AG08396 (cell line): ENCODE data around the gene RXRA.

Experiments used
- DNase-seq: peaks from one replicate; pipeline ENCODE4 v3.0.0; 2012; ENCODE audit warnings: low spot score, mixed read lengths

The RXRA gene

GRCh38 chr9:134325813-134326723 lies at the start of gene RXRA:
Gene RXRA, plus strand, starts transcription at chr9:134326455. Its CDS starts 177 bp downstream, at chr9:134326632.
- DNase-seq: peak; percentile 97

GRCh38 chr9:134278286-134278685 lies 48.0 kb upstream of the RXRA start:
- DNase-seq: no peak

GRCh38 chr9:134278974-134279640 lies 47.1 kb upstream of the RXRA start:
- no peak for DNase-seq

GRCh38 chr9:134282138-134282650 lies 44.1 kb upstream of the RXRA start:
- no peak for DNase-seq

- peak; percentile 75 for DNase-seq
Observed at GRCh38 chr9:134283111-134283515, 43.1 kb upstream of the RXRA start.

- no peak for DNase-seq
Observed at GRCh38 chr9:134283692-134284265, 42.5 kb upstream of the RXRA start.

GRCh38 chr9:134284273-134284672 lies 42.0 kb upstream of the RXRA start:
- no peak for DNase-seq

DNA sequence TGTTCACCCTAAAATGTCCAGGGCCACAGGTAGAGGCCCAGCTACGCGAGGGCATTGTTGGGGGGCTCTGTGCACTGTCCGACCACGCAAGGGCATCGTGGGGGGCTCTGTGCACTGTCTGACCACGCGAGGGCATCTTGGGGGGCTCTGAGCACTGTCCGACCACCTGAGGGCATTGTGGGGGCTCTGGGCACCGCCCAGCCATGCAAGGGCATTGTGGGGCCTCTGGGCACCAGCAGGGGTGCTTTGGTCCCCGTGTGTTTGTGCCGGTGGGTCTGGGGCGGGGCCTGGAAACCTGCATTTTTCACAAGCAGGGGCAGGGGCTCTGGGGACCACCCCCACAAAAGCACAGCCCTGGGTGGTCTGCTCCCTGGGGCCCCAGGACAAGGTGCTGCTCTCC lies 41.5 kb upstream of the RXRA start:
- no peak for DNase-seq

GRCh38 chr9:134285215-134285845 lies 40.9 kb upstream of the RXRA start:
- DNase-seq: no peak

DNA sequence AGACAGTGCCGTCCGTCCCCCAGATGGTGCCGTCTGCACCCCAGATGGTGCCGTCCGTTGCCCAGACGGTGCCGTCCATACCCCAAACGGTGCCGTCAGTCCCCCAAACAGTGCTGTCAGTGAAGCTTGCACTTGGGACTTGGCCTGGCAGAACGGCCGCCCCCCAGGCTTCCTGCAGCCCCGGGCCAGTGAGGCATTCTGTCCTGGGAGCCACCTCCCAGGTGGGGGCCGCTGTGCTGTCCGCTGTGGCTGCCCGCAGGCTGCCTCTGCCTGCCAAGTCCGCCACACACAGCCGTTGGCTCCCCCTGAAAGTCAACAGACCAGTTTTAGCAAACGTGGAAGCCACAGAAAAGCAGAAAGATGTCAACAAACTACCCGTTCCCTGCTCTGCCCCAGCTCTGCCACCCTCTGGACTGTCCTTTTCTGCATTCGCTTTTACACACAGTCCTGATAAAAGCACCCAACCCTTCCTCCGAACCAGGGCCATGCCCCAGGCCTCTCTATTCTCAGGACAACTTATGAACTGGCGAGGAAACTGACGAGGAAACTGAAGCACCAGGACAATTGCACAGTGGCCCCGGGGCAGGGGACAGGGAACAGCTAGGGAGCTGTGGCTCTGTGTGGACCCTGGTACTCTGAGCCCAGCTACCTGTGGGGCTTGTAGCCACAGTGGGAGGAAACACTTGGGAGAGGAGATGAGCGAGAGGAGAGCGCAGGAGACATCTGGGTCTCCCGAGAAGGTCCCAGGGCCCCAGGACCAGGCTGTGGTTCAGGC lies 39.6 kb upstream of the RXRA start:
- no peak for DNase-seq

DNA sequence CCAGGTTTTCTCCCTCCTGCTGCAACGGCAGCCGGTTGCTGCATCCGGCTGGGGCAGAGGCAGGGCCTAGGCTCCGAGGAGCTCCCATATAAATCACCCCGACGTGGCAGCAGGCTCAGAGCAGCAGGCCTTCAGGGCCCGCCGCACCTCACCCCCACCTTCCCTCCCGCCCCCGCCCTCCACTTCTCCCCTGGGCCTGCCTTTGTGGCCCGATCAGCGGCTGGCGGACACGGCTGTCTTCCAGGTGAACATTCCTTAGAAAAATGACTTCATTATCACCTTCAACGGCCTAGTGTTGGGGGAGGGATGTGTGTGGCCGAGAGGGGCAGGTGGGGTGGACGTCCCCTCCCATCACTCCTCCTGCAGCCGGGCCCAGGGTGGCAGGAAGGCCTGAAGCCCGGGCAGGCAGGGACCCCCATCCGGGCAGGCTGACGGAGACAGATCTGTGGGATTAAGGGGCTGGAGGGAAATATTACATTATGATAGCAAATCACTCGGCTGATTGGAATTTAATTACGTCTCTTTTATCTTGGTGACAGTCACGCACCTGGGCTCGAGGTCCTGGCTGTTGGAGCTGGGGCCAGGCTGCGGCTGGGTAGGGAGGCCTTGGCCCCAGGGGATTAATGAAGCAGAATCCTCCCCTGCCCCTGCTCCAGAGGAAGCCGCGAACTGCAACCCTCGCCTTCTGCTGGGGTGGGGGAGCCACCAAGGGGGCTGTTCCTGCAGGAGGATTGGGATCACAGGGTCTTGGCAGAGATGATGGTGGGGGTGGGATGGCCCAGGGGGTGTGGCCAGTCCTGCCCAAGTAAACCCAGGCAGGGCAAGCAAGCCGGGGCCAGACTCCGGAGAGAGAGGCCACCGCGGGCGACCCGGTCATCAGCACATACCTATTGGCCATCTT lies 38.4 kb upstream of the RXRA start:
- no peak for DNase-seq

DNA sequence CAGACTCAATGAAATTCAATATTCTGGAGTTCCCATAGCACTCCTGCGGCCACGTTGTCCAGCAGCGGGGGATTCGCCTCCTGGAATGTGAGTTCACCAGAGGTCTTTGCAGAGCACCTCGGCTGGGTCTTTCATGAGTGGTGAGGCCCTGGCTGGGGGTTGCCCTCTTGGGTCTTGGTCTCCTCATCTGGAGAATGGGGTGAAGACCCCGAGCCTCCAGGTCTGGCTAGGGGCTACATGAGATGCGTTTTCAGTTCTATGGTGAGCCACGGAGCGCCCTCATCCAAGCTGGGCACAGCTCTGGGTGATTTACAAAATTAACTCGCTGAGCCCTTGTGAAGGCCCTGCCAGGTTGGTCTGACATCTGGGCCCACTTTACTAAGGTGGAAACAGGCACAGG lies 37.5 kb upstream of the RXRA start:
- DNase-seq: no peak

- no peak for DNase-seq
Observed at GRCh38 chr9:134289241-134289875, 36.9 kb upstream of the RXRA start.

DNA sequence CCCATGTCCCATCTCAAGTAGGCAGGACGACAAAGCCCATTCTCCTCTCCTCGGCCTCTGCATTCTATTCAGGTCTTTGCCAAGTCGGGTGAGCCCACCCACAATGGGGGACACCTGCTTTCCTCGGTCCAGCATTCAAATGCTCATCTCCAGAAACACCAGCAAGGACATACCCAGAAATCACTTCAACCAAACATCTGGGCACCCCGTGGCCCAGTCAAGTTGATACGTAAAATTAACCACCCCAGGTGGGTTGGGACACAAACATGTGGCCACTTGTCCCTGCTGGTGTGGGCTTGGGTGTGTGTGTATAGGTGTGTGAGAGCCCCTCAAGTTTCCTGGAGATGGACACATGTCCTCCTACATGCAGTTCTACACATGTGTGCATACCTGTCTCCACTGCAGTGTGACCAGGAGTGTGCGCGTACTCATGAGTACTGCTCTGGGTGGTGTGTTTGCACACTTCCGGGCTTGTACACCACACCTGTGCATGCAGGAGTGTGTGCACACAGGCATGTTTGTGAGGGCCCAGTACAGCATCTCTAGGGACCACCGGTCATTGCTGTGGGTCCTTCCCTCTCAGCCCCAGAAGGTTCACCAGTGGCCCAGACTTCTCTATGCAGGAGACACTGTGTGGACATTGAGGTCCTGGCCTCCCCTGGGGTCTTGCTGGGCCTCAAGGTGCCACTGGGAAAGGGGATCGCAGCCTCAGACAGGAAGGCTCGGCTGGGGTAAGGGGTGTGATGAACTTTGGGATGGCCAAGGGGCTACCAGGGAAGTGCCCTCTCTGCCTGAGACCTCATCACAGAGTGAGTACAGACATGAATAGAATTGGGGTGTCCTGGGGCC lies 35.4 kb upstream of the RXRA start:
- DNase-seq: no peak

GRCh38 chr9:134291452-134291881 lies 34.8 kb upstream of the RXRA start:
- DNase-seq: no peak

DNA sequence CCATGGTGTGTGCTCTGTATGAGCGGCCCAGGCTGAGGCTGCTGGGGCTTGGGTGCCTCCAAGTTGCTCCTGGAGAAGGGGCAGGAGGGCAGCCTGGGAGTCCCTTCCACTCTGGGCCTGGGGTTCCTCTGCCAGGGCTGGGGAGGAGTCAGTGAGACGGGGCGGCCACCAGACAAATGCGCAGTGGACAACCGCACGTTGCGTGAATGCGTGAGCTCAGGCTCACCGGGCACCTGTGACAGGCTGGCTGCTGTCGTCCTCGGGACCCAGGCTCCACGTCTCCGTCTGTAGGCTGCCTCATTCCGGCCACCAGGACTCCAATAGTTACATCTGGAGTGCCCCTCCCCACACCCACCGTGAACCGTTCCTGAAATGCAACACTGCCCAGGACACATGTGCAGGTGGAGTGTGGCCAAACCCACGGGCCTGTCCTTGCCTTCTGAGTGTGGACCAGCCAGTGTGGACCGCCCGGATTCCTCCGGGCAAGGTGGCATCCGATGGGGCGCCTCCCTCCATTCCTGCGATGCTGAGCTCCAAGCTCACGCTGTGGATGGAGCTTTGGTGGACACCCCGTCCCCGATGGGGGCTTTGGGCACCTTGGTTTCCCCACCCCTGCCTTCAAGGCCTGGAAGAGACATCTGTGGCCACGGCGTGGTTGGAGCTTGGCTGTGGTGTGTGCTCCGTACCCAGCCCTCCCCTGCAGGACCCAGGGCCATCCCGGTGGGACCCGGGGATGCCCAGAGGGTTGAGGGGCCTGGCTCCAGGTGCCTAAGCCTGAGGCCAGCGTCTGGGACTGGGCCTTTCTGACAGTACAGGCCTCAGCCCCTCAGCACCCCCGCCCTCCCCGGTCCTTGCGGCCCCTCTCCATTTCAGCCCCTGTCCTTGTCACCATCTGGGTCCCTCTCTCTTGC lies 34.0 kb upstream of the RXRA start:
- no peak for DNase-seq

- no peak for DNase-seq
Observed at GRCh38 chr9:134293031-134293521, 33.2 kb upstream of the RXRA start.
